GM12878 (cell line): ENCODE results near the gene CRACDL. TPM values are rescaled to one million over a fixed set of nuclear protein-coding genes. Genes with fewer than 3 reads are reported as not detected.

ENCODE experiments used
- ATAC-seq: fragments of 200-7000 bp; cut with Tn5 transposase; 3 replicates; pipeline ENCODE4 v1.9.1; 2020; ENCODE audit warnings: mild to moderate bottlenecking, moderate library complexity
- BruUV-seq: library from RNA; stranded (reverse); fragments of 400-500 nt; replicated peaks from 2 replicates; lab custom pipeline; 2021; lab: Mats Ljungman, UMichigan
- CTCF ChIA-PET: fragments of 300-600 bp; sonication (Branson Sonifier 250); formaldehyde crosslinking; extraction: SDS; loops from one replicate; lab custom pipeline; 2021; ENCODE audit warnings: inconsistent platforms; lab: Yijun Ruan, JAX
- POLR2A ChIA-PET: fragments of 350-600 bp; formaldehyde crosslinking; extraction: SDS; loops from one replicate; lab custom pipeline; 2021; ENCODE audit warnings: inconsistent platforms; lab: Charles Lee
- RAD21 ChIA-PET: fragments of 300-600 bp; sonication (Branson Sonifier 250); formaldehyde crosslinking; loops from one replicate; lab custom pipeline; 2023; ENCODE audit warnings: antibody characterized with exemption; ENCODE audit not compliant: unreplicated experiment; lab: Charles Lee
- SMC1A ChIA-PET: fragments of 300-600 bp; sonication (Branson Sonifier 250); formaldehyde crosslinking; loops from one replicate; lab custom pipeline; 2023; ENCODE audit not compliant: unreplicated experiment, uncharacterized antibody; lab: Charles Lee
- DNase-seq: peaks from one replicate; pipeline ENCODE4 v3.0.0-alpha.2; 2011; ENCODE audit warnings: low read depth, low spot score
- FAIRE-seq: peaks from 3 replicates; lab custom pipeline; 2011; peaks lifted over from hg19 to GRCh38; lab: Jason Lieb, UNC
- H2AFZ ChIP-seq: 2 replicates; pipeline ENCODE4 v1.6.0; 2011; ENCODE audit warnings: low read depth, low read length, control low read depth; ENCODE audit not compliant: control insufficient read depth
- H3K27ac ChIP-seq: 2 replicates; pipeline ENCODE4 v1.5.1; 2011; ENCODE audit warnings: control low read depth; ENCODE audit not compliant: control insufficient read depth, insufficient read depth
- H3K27me3 ChIP-seq, 2 experiments: replicated peaks in 1 of 2; 2 replicates each; pipeline versions ENCODE4 v1.6.0 to v1.6.1; 2011; ENCODE audit warnings: low read length in 1 of 2; ENCODE audit not compliant: control insufficient read depth in 2 of 2, insufficient read depth in 2 of 2
- H3K36me3 ChIP-seq, 2 experiments: 2 replicates each; pipeline ENCODE4 v1.5.1; 2011; ENCODE audit warnings: low read length in 1 of 2; ENCODE audit not compliant: control insufficient read depth in 2 of 2, insufficient read depth in 2 of 2
- H3K4me1 ChIP-seq: 2 replicates; pipeline ENCODE4 v1.6.1; 2011; ENCODE audit warnings: mild to moderate bottlenecking, low read length, moderate library complexity, mixed read lengths; ENCODE audit not compliant: control insufficient read depth, insufficient read depth
- H3K4me2 ChIP-seq: 2 replicates; pipeline ENCODE4 v1.6.0; 2011; ENCODE audit warnings: control low read depth; ENCODE audit not compliant: control insufficient read depth, insufficient read depth
- H3K4me3 ChIP-seq: fragments of 200-600 bp; sonication (generic); 2 replicates; pipeline ENCODE4 v1.5.1; 2016
- H3K79me2 ChIP-seq: 2 replicates; pipeline ENCODE4 v1.6.0; 2011; ENCODE audit warnings: low read length; ENCODE audit not compliant: control insufficient read depth, insufficient read depth
- H3K9ac ChIP-seq: 2 replicates; pipeline ENCODE4 v1.8.0; 2011; ENCODE audit warnings: low read length, control low read depth, mixed read lengths; ENCODE audit not compliant: control insufficient read depth, insufficient read depth
- H3K9me3 ChIP-seq: replicated peaks from 3 replicates; pipeline ENCODE4 v1.5.1; 2011; ENCODE audit warnings: mild to moderate bottlenecking, low read length; ENCODE audit not compliant: control insufficient read depth, insufficient read depth
- H4K20me1 ChIP-seq: 2 replicates; pipeline ENCODE4 v1.6.0; 2011; ENCODE audit not compliant: control insufficient read depth, insufficient read depth
- ATF7 ChIP-seq: fragments of 450-650 bp; IDR thresholded peaks from 2 replicates; pipeline ENCODE4 v1.6.1; 2016; ENCODE audit warnings: low read depth, mild to moderate bottlenecking
- CBX5 ChIP-seq: sonication (generic); IDR thresholded peaks from 2 replicates; pipeline ENCODE4 v1.6.1; 2016; ENCODE audit warnings: low read depth, moderate library complexity, mild to moderate bottlenecking, inconsistent platforms
- EP300 ChIP-seq, 2 experiments: fragments of 150-350 bp in 1 of 2; IDR thresholded peaks; 2 replicates each; pipeline ENCODE4 v1.6.1; 2011 to 2012; ENCODE audit warnings: low read depth in 2 of 2, low read length in 2 of 2, borderline replicate concordance in 1 of 2, improper control_type of control experiment in 1 of 2, inconsistent platforms in 1 of 2; ENCODE audit not compliant: control insufficient read depth in 1 of 2
- HDGF ChIP-seq: fragments of 450-650 bp; IDR thresholded peaks from 2 replicates; pipeline ENCODE4 v1.6.1; 2016; ENCODE audit warnings: antibody characterized with exemption
- MTA3 ChIP-seq: IDR thresholded peaks from 2 replicates; pipeline ENCODE4 v1.6.1; 2012; ENCODE audit warnings: low read length, inconsistent platforms, borderline replicate concordance
- POLR2A ChIP-seq: IDR thresholded peaks from 2 replicates; pipeline ENCODE4 v1.6.1; 2011; ENCODE audit warnings: low read depth, mild to moderate bottlenecking, low read length
- PRDM15 ChIP-seq: fragments of 450-650 bp; formaldehyde crosslinking; IDR thresholded peaks from 2 replicates; pipeline ENCODE4 v1.4.0; 2020; ENCODE audit warnings: mild to moderate bottlenecking, moderate library complexity
- RBBP5 ChIP-seq: fragments of 200-600 bp; sonication (generic); conservative IDR thresholded peaks from 2 replicates; pipeline ENCODE4 v1.6.1; 2016
- SP1 ChIP-seq: IDR thresholded peaks from one replicate; pipeline ENCODE4 v1.6.1; 2011; ENCODE audit warnings: low read depth, low read length
- WGBS: methylation state at CpG from one replicate; pipeline ENCODE4 v1.1.6; 2016; ENCODE audit warnings: low lambda C conversion rate; ENCODE audit not compliant: insufficient replicate concordance, insufficient coverage; ENCODE audit errors: missing lambda C conversion rate; 5-methylcytosine and 5-hydroxymethylcytosine counted together
- in situ Hi-C: fragments of 300-500 bp; cut with MboI; formaldehyde crosslinking; loops from 9 replicates; pipeline ENCODE4 v1.14.3; 2018; ENCODE audit warnings: mixed read lengths
- intact Hi-C: fragments of 100-400 bp; cut with micrococcal nuclease; formaldehyde crosslinking; loops from one replicate; pipeline ENCODE4 v1.14.2; 2022; ENCODE audit not compliant: unreplicated experiment
- polyA plus RNA-seq, 11 experiments: library from polyadenylated mRNA; depleted of rRNA in 4 of 11; unstranded in 6 of 11; stranded (reverse) in 5 of 11; fragments of >200 nt; fragmentation: Nextera tagmentation in 4 of 11; fragmentation: Illumina TruSeq in 1 of 11; extraction: Ambion mirVana in 4 of 11; extraction: Trizol in 1 of 11; gene quantifications; 1 replicate in 1 of 11; 2 replicates in 10 of 11; pipeline versions ENCODE4 v1.2.1 to v1.2.3, GENCODE V29; 2011 to 2016; ENCODE audit warnings: inconsistent platforms in 2 of 11, missing spikeins in 2 of 11, low read depth in 1 of 11
- total RNA-seq, 4 experiments: library from RNA; depleted of rRNA in 3 of 4; stranded (reverse); fragments of >200 nt in 3 of 4; fragmentation: Illumina TruSeq in 1 of 4; extraction: Trizol in 1 of 4; gene quantifications; 2 replicates each; pipeline versions ENCODE4 v1.2.1 to v1.2.3, GENCODE V29; 2013 to 2021
- TF ChIP-seq, protein P1 (sequence below): fragments of 450-650 bp; formaldehyde crosslinking; IDR thresholded peaks from 2 replicates; pipeline ENCODE4 v1.5.0; 2022; ENCODE audit warnings: mild to moderate bottlenecking, missing genetic modification characterization
- TF ChIP-seq, protein P2 (sequence below): IDR thresholded peaks from 2 replicates; pipeline ENCODE4 v1.6.1; 2012; ENCODE audit warnings: improper control_type of control experiment, low read depth, low read length; ENCODE audit not compliant: insufficient replicate concordance

CRACDL gene
- total and polyA plus RNA-seq, 10 of the 15 experiments (the other 5 are each of a cell fraction or from before 2014, with no cell fraction given): 0.03 to 0.72 (median 0.14) TPM

DNA sequence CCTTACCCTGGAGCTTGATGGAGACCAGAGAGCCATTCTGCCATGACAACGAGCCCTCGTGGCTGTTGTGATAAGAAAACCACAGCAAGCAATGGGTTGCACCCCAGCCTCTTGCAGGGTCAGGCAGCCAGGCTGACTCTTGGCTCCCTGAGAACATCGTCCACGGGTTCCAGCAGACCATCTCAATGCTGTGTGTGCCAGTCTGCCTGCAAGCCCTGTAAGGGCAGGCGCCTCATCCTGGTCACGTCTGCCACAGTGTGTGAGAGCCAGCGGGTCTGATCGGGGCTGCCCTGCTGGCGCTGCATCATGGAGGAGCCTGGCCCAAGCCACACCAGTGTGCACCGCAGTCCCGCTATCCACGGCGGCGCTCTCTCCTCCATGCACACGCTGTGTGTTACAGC lies 134.1 kb downstream of the CRACDL start (continued):
- TF ChIP-seq, protein P1, sequence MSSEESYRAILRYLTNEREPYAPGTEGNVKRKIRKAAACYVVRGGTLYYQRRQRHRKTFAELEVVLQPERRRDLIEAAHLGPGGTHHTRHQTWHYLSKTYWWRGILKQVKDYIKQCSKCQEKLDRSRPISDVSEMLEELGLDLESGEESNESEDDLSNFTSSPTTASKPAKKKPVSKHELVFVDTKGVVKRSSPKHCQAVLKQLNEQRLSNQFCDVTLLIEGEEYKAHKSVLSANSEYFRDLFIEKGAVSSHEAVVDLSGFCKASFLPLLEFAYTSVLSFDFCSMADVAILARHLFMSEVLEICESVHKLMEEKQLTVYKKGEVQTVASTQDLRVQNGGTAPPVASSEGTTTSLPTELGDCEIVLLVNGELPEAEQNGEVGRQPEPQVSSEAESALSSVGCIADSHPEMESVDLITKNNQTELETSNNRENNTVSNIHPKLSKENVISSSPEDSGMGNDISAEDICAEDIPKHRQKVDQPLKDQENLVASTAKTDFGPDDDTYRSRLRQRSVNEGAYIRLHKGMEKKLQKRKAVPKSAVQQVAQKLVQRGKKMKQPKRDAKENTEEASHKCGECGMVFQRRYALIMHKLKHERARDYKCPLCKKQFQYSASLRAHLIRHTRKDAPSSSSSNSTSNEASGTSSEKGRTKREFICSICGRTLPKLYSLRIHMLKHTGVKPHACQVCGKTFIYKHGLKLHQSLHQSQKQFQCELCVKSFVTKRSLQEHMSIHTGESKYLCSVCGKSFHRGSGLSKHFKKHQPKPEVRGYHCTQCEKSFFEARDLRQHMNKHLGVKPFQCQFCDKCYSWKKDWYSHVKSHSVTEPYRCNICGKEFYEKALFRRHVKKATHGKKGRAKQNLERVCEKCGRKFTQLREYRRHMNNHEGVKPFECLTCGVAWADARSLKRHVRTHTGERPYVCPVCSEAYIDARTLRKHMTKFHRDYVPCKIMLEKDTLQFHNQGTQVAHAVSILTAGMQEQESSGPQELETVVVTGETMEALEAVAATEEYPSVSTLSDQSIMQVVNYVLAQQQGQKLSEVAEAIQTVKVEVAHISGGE (CRISPR knock-in tag): no peak
- TF ChIP-seq EP300 (IDR thresholded peaks at IDR 0.05; ENCODE audit: borderline replicate concordance in 1 of 2, control insufficient read depth in 1 of 2, low read depth in 2 of 2, low read length in 2 of 2): no peak
- TF ChIP-seq, all 136 proteins: peak for 0

- Histone ChIP-seq H3K27ac (no peak overlapping the region), H3K36me3 (no peaks in the 10 kb centered on the region), H4K20me1 (no peaks in the 10 kb centered on the region), H3K4me2 (no peak overlapping the region), H3K9me3 (no peaks in the 10 kb centered on the region), H3K79me2 (no peaks in the 10 kb centered on the region), H3K27me3 (peaks cover 0 to 4% of the 10 kb centered on the region in 2 experiments; a peak in 3 of 4 replicates), H3K4me1 (no peaks in the 10 kb centered on the region), H3K9ac (no peak overlapping the region), H3K4me3 (no peak overlapping the region), H2AFZ (no peak overlapping the region)
- no peak for TF ChIP-seq ATF7
- no peak for TF ChIP-seq MTA3
- TF ChIP-seq POLR2A: no peak
- TF ChIP-seq SP1: no peak
- TF ChIP-seq CBX5: no peak
- TF ChIP-seq, protein P2, sequence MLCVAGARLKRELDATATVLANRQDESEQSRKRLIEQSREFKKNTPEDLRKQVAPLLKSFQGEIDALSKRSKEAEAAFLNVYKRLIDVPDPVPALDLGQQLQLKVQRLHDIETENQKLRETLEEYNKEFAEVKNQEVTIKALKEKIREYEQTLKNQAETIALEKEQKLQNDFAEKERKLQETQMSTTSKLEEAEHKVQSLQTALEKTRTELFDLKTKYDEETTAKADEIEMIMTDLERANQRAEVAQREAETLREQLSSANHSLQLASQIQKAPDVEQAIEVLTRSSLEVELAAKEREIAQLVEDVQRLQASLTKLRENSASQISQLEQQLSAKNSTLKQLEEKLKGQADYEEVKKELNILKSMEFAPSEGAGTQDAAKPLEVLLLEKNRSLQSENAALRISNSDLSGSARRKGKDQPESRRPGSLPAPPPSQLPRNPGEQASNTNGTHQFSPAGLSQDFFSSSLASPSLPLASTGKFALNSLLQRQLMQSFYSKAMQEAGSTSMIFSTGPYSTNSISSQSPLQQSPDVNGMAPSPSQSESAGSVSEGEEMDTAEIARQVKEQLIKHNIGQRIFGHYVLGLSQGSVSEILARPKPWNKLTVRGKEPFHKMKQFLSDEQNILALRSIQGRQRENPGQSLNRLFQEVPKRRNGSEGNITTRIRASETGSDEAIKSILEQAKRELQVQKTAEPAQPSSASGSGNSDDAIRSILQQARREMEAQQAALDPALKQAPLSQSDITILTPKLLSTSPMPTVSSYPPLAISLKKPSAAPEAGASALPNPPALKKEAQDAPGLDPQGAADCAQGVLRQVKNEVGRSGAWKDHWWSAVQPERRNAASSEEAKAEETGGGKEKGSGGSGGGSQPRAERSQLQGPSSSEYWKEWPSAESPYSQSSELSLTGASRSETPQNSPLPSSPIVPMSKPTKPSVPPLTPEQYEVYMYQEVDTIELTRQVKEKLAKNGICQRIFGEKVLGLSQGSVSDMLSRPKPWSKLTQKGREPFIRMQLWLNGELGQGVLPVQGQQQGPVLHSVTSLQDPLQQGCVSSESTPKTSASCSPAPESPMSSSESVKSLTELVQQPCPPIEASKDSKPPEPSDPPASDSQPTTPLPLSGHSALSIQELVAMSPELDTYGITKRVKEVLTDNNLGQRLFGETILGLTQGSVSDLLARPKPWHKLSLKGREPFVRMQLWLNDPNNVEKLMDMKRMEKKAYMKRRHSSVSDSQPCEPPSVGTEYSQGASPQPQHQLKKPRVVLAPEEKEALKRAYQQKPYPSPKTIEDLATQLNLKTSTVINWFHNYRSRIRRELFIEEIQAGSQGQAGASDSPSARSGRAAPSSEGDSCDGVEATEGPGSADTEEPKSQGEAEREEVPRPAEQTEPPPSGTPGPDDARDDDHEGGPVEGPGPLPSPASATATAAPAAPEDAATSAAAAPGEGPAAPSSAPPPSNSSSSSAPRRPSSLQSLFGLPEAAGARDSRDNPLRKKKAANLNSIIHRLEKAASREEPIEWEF: no peak
- no peak for TF ChIP-seq PRDM15 (CRISPR knock-in tag)
- TF ChIP-seq RBBP5: no peak
- TF ChIP-seq HDGF: no peak
- ATAC-seq (no peak), FAIRE-seq (no peak), DNase-seq (no peak)
- WGBS: 7% methylated on average over 1 of the region's 1 CpG
- in situ Hi-C loops (no loop called here), intact Hi-C loops (no loop called here)
- ChIA-PET RAD21 (no interaction called here), CTCF (no interaction called here), POLR2A (interaction anchor here (0.6 kb wide), 1 partner anchor 29 kb away, joined by 3 read pairs; no protein-coding TSS in a partner anchor), SMC1A (interaction anchor here (1.0 to 2.4 kb wide), 3 partner anchors 13 to 30 kb away, joined by 3 to 7 read pairs (median 7); no protein-coding TSS in a partner anchor)
- no TSS peak for BruUV-seq
Observed at GRCh38 chr2:98801286-98801685, 134.7 kb downstream of the CRACDL start.
